Activated CD8-positive, alpha-beta T cell treated with anti-CD3 and anti-CD28 coated beads for 36 hours (primary cell): Measurements from ENCODE around the gene DDR1. TPM values are rescaled to one million over a fixed set of nuclear protein-coding genes. Genes with fewer than 3 reads are reported as not detected.

Source experiments
- ATAC-seq: fragments of 200-7000 bp; cut with Tn5 transposase; one replicate; pipeline ENCODE4 v1.10.0; 2021; ENCODE audit warnings: mild to moderate bottlenecking, moderate library complexity
- CTCF ChIA-PET: fragments of 350-600 bp; sonication (Branson Sonifier 250); formaldehyde crosslinking; loops from one replicate; lab custom pipeline; 2021; ENCODE audit warnings: antibody characterized with exemption; lab: Charles Lee
- POLR2A ChIA-PET: fragments of 350-600 bp; sonication (Branson Sonifier 250); formaldehyde crosslinking; loops from one replicate; lab custom pipeline; 2021; ENCODE audit warnings: antibody characterized with exemption; lab: Charles Lee
- DNase-seq: peaks from one replicate; pipeline ENCODE4 v3.0.0-alpha.2; 2020
- H3K27ac Mint-ChIP-seq: one replicate; pipeline ENCODE4 v1.8.0; 2021; ENCODE audit warnings: mild to moderate bottlenecking, mixed read lengths
- H3K27me3 Mint-ChIP-seq: one replicate; pipeline ENCODE4 v1.8.0; 2021; ENCODE audit warnings: mixed read lengths
- H3K36me3 Mint-ChIP-seq: one replicate; pipeline ENCODE4 v1.8.0; 2021; ENCODE audit warnings: low read depth, mixed read lengths
- H3K4me1 Mint-ChIP-seq: one replicate; pipeline ENCODE4 v1.8.0; 2021; ENCODE audit warnings: low read depth, mixed read lengths
- H3K4me3 Mint-ChIP-seq: one replicate; pipeline ENCODE4 v1.8.0; 2021; ENCODE audit warnings: mild to moderate bottlenecking, moderate library complexity, mixed read lengths
- H3K9me3 Mint-ChIP-seq: one replicate; pipeline ENCODE4 v1.8.0; 2021; ENCODE audit warnings: mixed read lengths
- intact Hi-C: fragments of 100-400 bp; cut with micrococcal nuclease; formaldehyde crosslinking; loops from one replicate; pipeline ENCODE4 v1.10.0; 2022
- microRNA-seq: library from miRNA; unstranded; fragments of <30 nt; microRNA quantifications from one replicate; pipeline ENCODE4 v1.2.0, GENCODE V29; 2022; ENCODE audit warnings: borderline microRNAs expressed, borderline replicate concordance
- total RNA-seq, 2 experiments: library from RNA; stranded (reverse); gene quantifications; one replicate each; pipeline ENCODE4 v1.2.3, GENCODE V29; 2021
- TF ChIP-seq, protein P1 (sequence below): fragments of 200-600 bp; IDR thresholded peaks from one replicate; pipeline ENCODE4 v1.8.0; 2022; ENCODE audit warnings: antibody characterized with exemption, mild to moderate bottlenecking

Gene DDR1
- total RNA-seq, 2 experiments from 2014 or later, result 14.4 to 14.5 TPM

GRCh38 chr6:30947231-30947630 is 62.9 kb downstream of the DDR1 start:
- Mint-ChIP-seq H3K36me3 (peaks cover 3% of the 10 kb centered on the region), H3K27ac (no peak overlapping the region)
- DNase-seq, result no peak

DNA sequence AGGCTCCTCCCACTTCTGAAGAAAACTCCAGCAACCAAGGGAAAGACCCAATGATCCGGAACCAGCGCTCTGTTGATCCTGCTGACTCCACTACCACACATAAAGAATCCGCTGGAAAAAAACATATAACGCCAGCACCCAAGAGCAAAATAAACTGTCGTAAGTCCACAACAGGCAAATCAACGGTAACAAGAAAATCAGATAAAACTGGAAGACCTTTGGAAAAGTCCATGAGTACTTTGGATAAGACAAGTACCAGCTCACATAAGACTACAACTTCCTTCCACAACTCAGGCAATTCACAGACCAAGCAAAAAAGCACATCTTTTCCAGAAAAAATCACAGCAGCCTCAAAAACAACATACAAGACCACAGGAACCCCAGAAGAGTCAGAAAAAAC is 64.5 kb downstream of the DDR1 start:
- no peak overlapping the region for H3K4me3 Mint-ChIP-seq
- CTCF ChIA-PET, result interaction anchor here (0.8 kb wide), 1 partner anchor 131 kb away, joined by 3 read pairs; no protein-coding TSS in a partner anchor

More at GRCh38 chr6:30947231-30947630, 62.9 kb downstream of the DDR1 start:
- Mint-ChIP-seq H3K4me1 (peaks cover 10% of the 10 kb centered on the region), H3K9me3 (no peaks in the 10 kb centered on the region), H3K27me3 (peaks cover 48% of the 10 kb centered on the region), H3K4me3 (no peak overlapping the region)
- POLR2A ChIA-PET, result interaction anchor here (3.1 kb wide), 1 partner anchor 8 kb away, joined by 14 read pairs; no protein-coding TSS in a partner anchor
- CTCF ChIA-PET, result interaction anchor here (1.0 to 1.3 kb wide), 2 partner anchors 132 to 140 kb away, joined by 3 read pairs; no protein-coding TSS in a partner anchor
- intact Hi-C loops, result no loop called here
- no peak for ATAC-seq
- TF ChIP-seq, protein P1, sequence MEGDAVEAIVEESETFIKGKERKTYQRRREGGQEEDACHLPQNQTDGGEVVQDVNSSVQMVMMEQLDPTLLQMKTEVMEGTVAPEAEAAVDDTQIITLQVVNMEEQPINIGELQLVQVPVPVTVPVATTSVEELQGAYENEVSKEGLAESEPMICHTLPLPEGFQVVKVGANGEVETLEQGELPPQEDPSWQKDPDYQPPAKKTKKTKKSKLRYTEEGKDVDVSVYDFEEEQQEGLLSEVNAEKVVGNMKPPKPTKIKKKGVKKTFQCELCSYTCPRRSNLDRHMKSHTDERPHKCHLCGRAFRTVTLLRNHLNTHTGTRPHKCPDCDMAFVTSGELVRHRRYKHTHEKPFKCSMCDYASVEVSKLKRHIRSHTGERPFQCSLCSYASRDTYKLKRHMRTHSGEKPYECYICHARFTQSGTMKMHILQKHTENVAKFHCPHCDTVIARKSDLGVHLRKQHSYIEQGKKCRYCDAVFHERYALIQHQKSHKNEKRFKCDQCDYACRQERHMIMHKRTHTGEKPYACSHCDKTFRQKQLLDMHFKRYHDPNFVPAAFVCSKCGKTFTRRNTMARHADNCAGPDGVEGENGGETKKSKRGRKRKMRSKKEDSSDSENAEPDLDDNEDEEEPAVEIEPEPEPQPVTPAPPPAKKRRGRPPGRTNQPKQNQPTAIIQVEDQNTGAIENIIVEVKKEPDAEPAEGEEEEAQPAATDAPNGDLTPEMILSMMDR, result no peak

More for the DNA sequence above, 64.5 kb downstream of the DDR1 start:
- POLR2A ChIA-PET, result interaction anchor here (0.7 kb wide), 1 partner anchor 65 kb away, joined by 3 read pairs; no protein-coding TSS in a partner anchor
- intact Hi-C loops, result no loop called here
- Mint-ChIP-seq H3K27ac (no peak overlapping the region), H3K9me3 (no peaks in the 10 kb centered on the region), H3K36me3 (peaks cover 3% of the 10 kb centered on the region), H3K4me1 (peaks cover 10% of the 10 kb centered on the region), H3K27me3 (peaks cover 43% of the 10 kb centered on the region)
- no peak for ATAC-seq
- TF ChIP-seq, protein P1, result no peak
- DNase-seq, result no peak

Small RNA genes within 50 kb of the gene (microRNA-seq; reads per million reads assigned to microRNA genes)
- 0.91 reads per million for gene MIR4640

Other genes with a start within 250 kb of the DDR1 start
- gene C6orf136, start 237.4 kb upstream of the DDR1 start, total RNA-seq, result 10 to 100 TPM; 34.8 to 40.1 TPM
- gene DHX16, start 211.5 kb upstream of the DDR1 start, total RNA-seq, result 10 to 100 TPM; 31.1 to 31.3 TPM
- gene PPP1R18, start 197.9 kb upstream of the DDR1 start, total RNA-seq, result 100 to 1,000 TPM; 174 to 177 TPM
- 10 to 100 TPM; 21.0 to 22.0 TPM for gene NRM, start 193.5 kb upstream of the DDR1 start, total RNA-seq
- 10 to 100 TPM; 80.4 to 90.7 TPM for gene MDC1, start 167.2 kb upstream of the DDR1 start, total RNA-seq
- gene TUBB, start 164.2 kb upstream of the DDR1 start, total RNA-seq, result 1,000 to 10,000 TPM; 1,556 to 1,579 TPM
- gene FLOT1, start 141.8 kb upstream of the DDR1 start, total RNA-seq, result 100 to 1,000 TPM; 135 TPM
- 100 to 1,000 TPM; 375 to 386 TPM for gene IER3, start 140.0 kb upstream of the DDR1 start, total RNA-seq
- gene GTF2H4, start 23.7 kb downstream of the DDR1 start, total RNA-seq, result 10 to 100 TPM; 37.1 to 41.9 TPM
- gene VARS2, start 29.7 kb downstream of the DDR1 start, total RNA-seq, result 10 to 100 TPM; 83.0 to 84.0 TPM
- not detected for gene SFTA2, start 47.7 kb downstream of the DDR1 start, total RNA-seq
- not detected for gene MUCL3, start 56.5 kb downstream of the DDR1 start, total RNA-seq
- gene MUC21, start 99.2 kb downstream of the DDR1 start, total RNA-seq, result not detected
- not detected for gene MUC22, start 126.0 kb downstream of the DDR1 start, total RNA-seq
- not detected for gene C6orf15, start 228.1 kb downstream of the DDR1 start, total RNA-seq
- gene PSORS1C1, start 230.3 kb downstream of the DDR1 start, total RNA-seq, result not detected
- not detected for gene CDSN, start 235.9 kb downstream of the DDR1 start, total RNA-seq